Measurements from ENCODE around the gene TAGLN.

TAGLN gene

GRCh38 chr11:117214404-117215110 lies 15.4 kb downstream of the TAGLN start:
- no peak for DNase-seq (ENCODE audit: low read depth)

DNA sequence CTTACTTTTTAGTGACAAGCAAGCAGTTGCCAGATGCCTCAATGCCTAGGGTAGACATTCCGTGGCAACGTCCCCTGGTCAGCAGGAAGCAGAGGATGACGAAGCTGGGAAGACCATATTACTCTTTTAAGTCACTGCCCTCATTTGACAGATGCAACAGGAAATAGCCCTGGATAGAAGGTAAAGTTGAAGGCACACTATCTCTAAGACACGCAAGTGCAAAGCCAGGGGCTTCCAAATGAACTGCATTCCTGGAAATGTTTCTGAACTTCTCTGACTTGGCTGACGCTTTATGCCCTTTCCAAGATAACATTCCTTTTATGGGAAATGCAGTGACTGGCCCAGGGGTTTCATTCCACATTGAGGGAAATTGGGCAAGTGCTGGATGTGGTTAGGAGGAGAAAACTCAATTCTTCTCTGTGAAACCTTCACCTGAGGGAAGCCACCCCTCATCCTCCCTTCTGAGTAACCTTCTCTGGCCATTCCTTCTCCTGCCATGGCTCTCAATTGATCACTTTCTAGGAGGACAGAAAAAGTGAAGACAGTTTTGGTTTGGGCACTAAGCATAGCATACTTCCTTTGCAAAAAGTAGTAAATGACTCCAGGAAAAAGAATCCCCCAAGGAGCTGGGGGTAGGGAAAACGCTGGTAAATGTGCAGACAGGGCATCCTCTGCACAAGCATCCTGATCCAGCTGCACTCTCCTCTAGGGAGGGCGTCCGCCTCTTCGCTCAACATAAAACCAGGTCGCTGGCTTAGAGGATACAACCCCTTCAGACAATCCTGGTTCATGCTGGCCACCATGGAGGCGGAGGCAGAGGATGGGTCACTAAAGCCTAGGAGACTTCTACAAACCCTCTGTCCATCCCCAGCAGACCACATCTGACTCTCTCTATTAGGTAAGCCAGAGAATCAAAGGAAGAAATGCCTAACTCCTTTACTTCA lies 18.2 kb downstream of the TAGLN start:
- DNase-seq (ENCODE audit: low read depth) = no peak

DNA sequence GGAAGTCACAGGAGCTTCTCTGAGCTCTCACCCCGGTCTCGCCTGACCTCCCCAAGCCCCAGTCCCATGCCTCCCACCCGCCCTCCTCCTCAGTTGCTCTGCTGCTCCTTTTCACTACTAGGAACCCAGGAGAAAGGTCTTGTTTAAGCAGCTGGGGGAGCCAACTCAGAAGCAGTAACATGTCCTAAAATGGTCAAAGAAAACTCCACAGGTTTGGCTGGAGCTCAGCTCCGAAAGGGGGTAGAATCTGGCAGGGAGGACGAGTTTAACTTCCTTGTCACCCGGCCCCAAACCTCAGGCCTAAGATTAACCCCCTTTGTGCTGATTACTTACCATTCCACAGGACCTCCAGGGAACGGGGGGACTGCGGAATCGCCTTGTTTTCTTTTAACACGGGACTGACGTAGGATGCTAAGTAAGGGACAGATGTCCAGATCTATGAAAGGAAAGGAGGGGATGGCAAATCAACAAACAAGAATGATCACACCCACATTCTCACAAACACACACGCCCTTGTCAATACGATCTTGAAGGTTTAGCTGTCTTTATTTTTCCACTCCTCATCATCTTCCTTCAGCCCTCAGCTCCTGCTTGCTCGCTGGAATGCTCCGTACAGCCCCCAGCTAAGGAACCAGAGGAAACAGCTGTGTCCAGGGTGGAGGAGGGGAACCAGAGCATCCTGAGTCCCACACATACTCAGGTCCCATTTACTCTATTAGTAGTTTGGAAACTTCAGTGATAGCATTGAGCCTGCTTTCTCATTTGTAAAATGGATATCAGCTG lies 19.2 kb downstream of the TAGLN start:
- DNase-seq (ENCODE audit: low read depth) = no peak

DNA sequence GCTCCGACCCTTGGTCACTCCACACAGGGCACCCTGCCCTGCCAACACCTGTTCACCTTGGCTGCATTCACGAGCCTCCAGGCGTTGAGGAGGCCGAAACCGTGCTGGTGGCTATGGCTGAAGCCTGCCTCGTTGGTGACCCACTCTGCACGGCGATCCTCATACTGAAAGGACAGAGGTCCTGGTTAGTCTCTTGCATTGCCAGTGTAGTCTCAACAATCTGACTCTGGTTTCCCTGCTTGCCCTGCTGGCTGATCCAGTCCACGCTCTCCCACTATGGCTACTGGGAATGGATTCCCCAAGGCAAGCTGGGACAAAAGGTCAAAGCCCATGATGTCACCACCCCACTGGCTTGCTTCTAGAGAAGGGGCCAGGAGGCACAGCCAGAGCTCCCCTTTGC lies 19.8 kb downstream of the TAGLN start:
- DNase-seq (ENCODE audit: low read depth) = no peak

- no peak for DNase-seq (ENCODE audit: low read depth)
Measured at GRCh38 chr11:117219455-117219854, 20.3 kb downstream of the TAGLN start.

GRCh38 chr11:117219995-117220394 lies 20.8 kb downstream of the TAGLN start:
- DNase-seq (ENCODE audit: low read depth) = no peak

DNA sequence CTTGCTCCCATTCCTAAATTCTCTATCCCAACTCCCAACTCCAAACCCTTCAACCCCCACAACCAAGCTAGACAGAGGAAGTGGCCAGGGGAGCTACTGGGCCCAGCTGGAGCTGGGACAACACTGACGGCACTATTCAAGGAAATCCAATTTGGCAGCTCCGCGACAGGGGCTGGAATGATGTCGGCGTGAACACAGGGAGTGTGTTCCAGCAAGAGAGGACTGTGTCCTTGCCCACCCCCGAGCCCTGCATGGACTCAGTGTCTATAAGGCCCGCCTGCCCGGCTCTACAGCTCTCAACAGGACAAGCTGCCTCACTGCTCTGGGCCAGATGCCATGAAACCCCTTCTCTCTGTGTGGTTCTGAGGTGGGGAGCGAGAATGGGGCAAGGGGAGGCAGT lies 21.4 kb downstream of the TAGLN start:
- no peak for DNase-seq (ENCODE audit: low read depth)

DNA sequence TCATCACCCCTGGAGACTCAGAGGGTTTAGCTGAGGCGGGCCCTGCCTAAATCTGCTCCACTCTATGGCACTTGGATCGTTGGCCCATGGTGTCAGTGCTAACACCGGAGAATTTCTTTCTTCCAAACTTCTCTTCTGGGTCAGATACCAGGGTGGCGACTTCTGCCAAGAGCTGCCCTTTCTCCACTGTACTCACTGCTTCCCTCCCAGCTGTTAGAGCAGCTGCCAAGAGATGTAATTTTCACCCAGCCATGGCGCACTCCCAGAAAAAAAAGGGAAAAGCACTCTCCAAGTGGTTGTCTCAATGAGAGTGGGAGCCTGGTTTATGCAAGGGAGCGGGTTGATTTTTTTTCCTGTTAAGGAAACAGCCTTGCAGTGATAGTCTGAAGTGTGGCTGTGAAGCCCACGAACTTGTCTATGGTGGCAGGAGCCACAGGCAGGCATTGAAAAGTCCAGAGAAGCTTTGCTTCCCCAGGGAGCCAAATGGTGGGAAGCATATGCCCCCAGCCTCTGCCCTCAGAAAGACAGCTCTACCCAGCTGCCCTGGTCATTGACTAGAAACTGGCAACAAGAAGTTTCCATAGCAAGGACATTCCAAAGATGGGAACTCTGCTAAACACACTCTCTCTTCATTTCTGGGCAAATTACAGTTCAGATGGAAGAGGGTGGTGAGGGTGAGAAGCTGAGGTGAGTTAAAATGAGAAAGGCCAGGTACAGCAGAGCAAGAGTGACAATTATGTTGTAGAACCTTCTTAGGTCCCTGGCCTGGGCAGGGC lies 22.0 kb downstream of the TAGLN start:
- DNase-seq (ENCODE audit: low read depth) = no peak

DNA sequence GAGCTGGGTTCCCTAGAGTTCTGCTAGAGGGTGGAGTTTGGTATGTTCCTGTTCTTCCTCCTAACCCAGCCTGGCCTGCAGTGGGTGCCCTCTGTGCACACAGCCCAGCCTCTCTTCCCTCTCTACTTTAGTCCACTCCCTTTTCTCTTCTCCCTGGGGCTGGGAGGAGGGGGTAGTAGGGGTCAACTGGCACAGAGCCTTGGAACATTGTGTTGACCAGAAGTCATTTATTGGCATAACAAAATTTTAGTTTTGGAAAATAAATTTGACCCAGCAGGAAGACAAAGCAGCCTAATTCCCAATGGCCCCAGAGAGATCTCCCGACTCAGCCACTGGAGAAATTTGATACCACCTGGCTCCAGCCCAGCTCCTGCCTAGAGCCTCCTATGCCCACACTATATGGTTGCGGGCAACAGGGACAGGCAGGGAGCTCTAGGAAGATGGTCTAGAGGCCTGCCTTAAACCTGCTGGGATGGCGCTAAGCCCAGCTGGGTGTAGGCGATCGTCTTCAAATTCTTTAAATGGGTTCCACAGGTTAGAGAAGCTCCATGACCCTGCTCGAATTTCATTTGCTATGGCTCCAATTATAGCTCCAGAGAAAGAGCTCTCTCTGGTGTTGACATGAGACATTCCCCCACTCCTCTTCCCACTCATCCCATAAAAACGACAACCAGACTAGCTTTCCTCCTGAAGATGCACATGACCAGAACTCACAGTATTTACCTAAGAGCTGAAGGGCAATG lies 22.8 kb downstream of the TAGLN start:
- DNase-seq (ENCODE audit: low read depth) = no peak

DNA sequence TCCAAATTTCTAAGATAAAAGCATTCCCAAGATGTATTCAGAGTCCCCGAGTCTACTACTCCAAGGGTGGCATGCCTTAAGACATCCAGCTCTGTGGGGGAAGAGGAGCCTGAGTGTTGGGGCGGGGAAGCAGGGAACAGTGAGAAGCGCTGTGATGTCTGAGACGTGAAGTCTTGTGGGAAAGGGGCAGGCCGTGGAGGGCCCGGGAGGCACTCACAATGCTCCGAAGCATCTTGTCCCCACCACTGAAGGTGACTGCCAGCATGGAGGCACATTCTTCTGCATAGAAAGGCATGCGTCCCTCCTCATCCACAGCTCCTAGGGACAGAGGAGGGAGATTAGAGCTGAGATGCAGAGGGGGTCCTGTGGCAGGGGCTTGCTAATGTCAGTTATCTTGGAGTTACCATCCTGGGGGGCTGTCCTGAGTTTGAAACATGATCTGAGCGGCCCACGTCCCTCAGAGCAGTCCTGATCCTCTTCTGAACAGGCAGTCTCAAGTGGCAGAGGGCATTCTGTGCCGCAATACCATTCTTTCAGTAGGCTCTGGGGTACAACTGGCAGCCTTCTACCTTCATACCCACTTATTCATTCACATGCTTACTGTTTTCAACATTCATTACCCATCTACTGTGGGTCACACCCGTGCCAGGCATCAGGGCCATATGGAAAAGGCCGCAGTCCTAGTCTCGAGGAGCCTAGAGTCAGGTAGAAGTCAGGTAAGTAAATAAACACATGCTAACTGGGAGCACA lies 24.0 kb downstream of the TAGLN start:
- DNase-seq (ENCODE audit: low read depth) = no peak

GRCh38 chr11:117223741-117224689 lies 24.8 kb downstream of the TAGLN start:
- DNase-seq (ENCODE audit: low read depth) = no peak

DNA sequence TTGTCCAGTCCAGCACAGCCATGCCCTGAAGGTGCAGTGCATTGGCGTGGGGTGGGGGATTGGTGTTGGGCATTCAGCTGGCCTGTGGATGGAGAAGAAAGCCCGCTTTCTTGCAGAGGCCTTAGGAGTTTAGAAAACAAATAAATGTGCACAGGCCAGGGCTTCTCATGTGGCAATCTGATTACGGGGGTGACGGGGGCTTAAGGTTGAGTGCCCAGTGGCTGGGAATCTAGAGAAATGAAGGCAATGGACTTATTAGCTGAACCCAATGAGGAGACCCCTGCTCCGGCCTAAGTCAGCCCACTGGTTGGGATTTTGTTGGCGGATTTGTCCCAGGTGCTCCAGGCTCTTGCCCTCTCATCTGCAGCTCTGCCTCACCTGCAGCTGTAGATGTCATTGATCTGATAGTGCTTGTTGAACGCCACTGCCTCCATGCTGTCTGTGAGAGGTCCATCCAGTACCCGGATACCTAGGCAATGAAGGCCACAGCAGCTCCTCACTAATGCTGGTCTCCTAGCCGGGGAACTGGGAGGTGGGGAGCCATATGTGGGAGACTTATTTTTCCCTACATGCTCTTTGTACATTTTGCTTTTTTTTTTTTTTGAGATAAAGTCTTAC lies 26.5 kb downstream of the TAGLN start:
- DNase-seq (ENCODE audit: low read depth) = no peak

- peak; percentile 27 for DNase-seq (ENCODE audit: low read depth)
Measured at GRCh38 chr11:117226388-117227385, 27.5 kb downstream of the TAGLN start.

DNA sequence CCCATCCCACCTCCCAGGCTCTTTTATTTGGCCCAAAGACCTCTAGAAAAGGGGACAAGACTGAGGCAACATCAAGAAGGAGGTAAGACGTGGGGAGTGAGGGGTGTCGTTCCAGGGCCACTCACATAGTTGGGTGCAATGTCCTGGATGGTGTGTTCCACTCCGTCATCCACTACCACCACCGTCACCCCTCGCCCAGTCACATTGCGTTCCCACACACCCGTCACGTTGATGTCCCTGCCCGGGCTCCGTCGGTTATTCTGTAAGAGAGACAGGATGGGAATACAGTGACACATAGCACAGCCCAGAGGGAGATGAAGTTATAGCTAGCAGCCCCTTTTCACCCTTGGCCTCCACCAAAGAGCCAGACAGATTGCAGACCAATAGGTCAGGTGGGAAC lies 28.9 kb downstream of the TAGLN start:
- DNase-seq (ENCODE audit: low read depth) = no peak

DNA sequence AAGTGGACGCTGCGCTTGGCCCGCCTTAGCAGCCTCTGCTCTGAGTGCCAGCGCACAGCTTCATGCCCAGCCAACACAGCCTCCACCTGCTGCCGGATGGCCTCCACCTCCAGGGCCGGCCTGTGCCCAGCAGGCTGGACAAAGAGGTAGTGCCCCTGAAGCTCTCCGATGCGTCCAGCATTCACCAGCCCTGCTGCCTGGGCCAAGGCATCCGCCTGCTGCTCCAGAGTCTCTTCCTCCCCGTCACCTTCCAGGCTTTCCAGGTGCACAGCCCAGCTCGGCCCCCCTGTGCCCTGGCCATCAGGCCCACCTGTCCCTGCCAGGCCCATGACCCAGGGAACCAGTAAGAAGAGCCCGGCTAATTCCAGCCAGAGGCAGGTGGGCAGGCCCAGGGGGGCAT lies 30.2 kb downstream of the TAGLN start:
- no peak for DNase-seq (ENCODE audit: low read depth)

DNA sequence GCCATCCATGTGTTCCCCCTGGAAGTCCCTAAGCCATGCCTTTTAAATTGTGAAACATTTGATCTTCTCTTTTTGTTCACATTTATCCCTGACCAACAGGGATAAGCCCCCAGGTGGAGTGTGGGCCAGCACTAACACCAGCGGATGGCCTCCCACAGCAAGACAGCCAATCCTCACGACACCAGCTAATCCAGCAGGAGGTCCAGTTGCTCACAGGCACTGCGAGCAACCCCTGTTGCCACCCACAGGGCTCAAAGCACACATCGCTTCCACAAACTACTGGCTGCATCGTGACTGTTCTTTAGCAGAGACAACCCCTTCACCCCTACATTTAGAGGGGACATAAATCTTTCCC lies 30.7 kb downstream of the TAGLN start:
- no peak for DNase-seq (ENCODE audit: low read depth)

- no peak for DNase-seq (ENCODE audit: low read depth)
Measured at GRCh38 chr11:117230286-117230961, 31.3 kb downstream of the TAGLN start.
